ENCODE measurements around the gene PLCD3. TPM values are rescaled to one million over a fixed set of nuclear protein-coding genes. Genes with fewer than 3 reads are reported as not detected.

The PLCD3 gene
- total and polyA plus RNA-seq, 2 of the 13 experiments (the other 11 are each of a cell fraction or from before 2014, with no cell fraction given): 11.3 to 39.1 TPM

- TF ChIP-seq ZNF800 (CRISPR knock-in tag; IDR thresholded peaks at IDR 0.05) (peak; percentile 77; the same call in 1 of the 2 replicates), ZFX (CRISPR knock-in tag; IDR thresholded peaks at IDR 0.05; ENCODE audit: low read depth) (no peak; the same call in 1 of the 2 replicates), ZNF766 (CRISPR knock-in tag; IDR thresholded peaks at IDR 0.05; ENCODE audit: borderline replicate concordance) (peak; percentile 89; the same call in 1 of the 2 replicates), ZNF776 (CRISPR knock-in tag; IDR thresholded peaks at IDR 0.05) (peak; percentile 95), POLR2AphosphoS2 (IDR thresholded peaks at IDR 0.05; ENCODE audit: low read depth, low read length) (no peak; the same call in 1 of the 2 replicates), SOX6 (IDR thresholded peaks at IDR 0.05) (no peak), SOX6 (CRISPR knock-in tag; IDR thresholded peaks at IDR 0.05) (peak; percentile 53; the same call in 1 of the 2 replicates), ARNT2 (CRISPR knock-in tag; IDR thresholded peaks at IDR 0.05; ENCODE audit: low read depth) (peak; percentile 81), ARID4A (CRISPR knock-in tag; IDR thresholded peaks at IDR 0.05; ENCODE audit: borderline replicate concordance) (peak; percentile 82), ZNF709 (CRISPR knock-in tag; IDR thresholded peaks at IDR 0.05) (peak; percentile 92), ZNF33B (CRISPR knock-in tag; IDR thresholded peaks at IDR 0.05) (no peak), ZNF431 (CRISPR knock-in tag; IDR thresholded peaks at IDR 0.05; ENCODE audit: borderline replicate concordance, low read depth) (no peak)
- TF ChIP-seq, protein P1, sequence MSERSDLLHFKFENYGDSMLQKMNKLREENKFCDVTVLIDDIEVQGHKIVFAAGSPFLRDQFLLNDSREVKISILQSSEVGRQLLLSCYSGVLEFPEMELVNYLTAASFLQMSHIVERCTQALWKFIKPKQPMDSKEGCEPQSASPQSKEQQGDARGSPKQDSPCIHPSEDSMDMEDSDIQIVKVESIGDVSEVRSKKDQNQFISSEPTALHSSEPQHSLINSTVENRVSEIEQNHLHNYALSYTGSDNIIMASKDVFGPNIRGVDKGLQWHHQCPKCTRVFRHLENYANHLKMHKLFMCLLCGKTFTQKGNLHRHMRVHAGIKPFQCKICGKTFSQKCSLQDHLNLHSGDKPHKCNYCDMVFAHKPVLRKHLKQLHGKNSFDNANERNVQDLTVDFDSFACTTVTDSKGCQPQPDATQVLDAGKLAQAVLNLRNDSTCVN (CRISPR knock-in tag; IDR thresholded peaks at IDR 0.05; ENCODE audit: borderline replicate concordance): peak; percentile 65; the same call in 1 of the 2 replicates
- TF ChIP-seq, protein P2, sequence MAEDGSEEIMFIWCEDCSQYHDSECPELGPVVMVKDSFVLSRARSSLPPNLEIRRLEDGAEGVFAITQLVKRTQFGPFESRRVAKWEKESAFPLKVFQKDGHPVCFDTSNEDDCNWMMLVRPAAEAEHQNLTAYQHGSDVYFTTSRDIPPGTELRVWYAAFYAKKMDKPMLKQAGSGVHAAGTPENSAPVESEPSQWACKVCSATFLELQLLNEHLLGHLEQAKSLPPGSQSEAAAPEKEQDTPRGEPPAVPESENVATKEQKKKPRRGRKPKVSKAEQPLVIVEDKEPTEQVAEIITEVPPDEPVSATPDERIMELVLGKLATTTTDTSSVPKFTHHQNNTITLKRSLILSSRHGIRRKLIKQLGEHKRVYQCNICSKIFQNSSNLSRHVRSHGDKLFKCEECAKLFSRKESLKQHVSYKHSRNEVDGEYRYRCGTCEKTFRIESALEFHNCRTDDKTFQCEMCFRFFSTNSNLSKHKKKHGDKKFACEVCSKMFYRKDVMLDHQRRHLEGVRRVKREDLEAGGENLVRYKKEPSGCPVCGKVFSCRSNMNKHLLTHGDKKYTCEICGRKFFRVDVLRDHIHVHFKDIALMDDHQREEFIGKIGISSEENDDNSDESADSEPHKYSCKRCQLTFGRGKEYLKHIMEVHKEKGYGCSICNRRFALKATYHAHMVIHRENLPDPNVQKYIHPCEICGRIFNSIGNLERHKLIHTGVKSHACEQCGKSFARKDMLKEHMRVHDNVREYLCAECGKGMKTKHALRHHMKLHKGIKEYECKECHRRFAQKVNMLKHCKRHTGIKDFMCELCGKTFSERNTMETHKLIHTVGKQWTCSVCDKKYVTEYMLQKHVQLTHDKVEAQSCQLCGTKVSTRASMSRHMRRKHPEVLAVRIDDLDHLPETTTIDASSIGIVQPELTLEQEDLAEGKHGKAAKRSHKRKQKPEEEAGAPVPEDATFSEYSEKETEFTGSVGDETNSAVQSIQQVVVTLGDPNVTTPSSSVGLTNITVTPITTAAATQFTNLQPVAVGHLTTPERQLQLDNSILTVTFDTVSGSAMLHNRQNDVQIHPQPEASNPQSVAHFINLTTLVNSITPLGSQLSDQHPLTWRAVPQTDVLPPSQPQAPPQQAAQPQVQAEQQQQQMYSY (CRISPR knock-in tag; IDR thresholded peaks at IDR 0.05): 0 out of 2 replicates have a peak, but pooled peaks have one; percentile 50
Measured at GRCh38 chr17:45160447-45161287, 28.4 kb upstream of the PLCD3 start (continued).
